ENCODE measurements around the gene PDYN. TPM values are rescaled to one million over a fixed set of nuclear protein-coding genes. Genes with fewer than 3 reads are reported as not detected.

Gene PDYN
- total and polyA plus RNA-seq, 4 donors: not detected

GRCh38 chr20:1982686-1983085, 11.2 kb downstream of the PDYN start:
- Histone ChIP-seq H3K27ac (ENCODE audit: low read depth in 1 of 2, low read length in 2 of 2) (no peak overlapping the region), H3K9me3 (ENCODE audit: control insufficient read depth, low read length) (no peaks in the 10 kb centered on the region), H3K36me3 (ENCODE audit: control insufficient read depth in 1 of 2, insufficient read depth in 2 of 2, low read length in 1 of 2) (no peaks in the 10 kb centered on the region), H3K27me3 (ENCODE audit: control insufficient read depth in 1 of 2, insufficient read depth in 2 of 2, low read length in 1 of 2) (no peaks in the 10 kb centered on the region), H3K4me1 (ENCODE audit: control insufficient read depth in 1 of 2, insufficient read depth in 2 of 2, low read length in 2 of 2) (no peaks in the 10 kb centered on the region), H3K4me3 (ENCODE audit: low read length in 2 of 2) (no peak overlapping the region)
- DNase-seq: no peak
- WGBS, 2 donors: 82 to 84% methylated on average over 4 to 5 of the region's 5 CpGs
- intact Hi-C loops (cut with DNase I): no loop called here
- no peak for ATAC-seq (ENCODE audit: low FRiP score)

GRCh38 chr20:1979106-1979778, 14.6 kb downstream of the PDYN start:
- DNase-seq: no peak
- no peaks in the 10 kb centered on the region for H3K36me3 ChIP-seq (ENCODE audit: control insufficient read depth in 1 of 2, insufficient read depth in 2 of 2, low read length in 1 of 2)
- ATAC-seq (ENCODE audit: low FRiP score): no peak
- intact Hi-C loops (cut with DNase I): loop anchor here in 1 of 2 donors (10.0 kb wide), 1 partner anchor 476 kb away; no protein-coding TSS in a partner anchor
- no peak overlapping the region for H3K4me3 ChIP-seq (ENCODE audit: low read length in 2 of 2)
- no peaks in the 10 kb centered on the region for H3K9me3 ChIP-seq (ENCODE audit: control insufficient read depth, low read length)
- no peaks in the 10 kb centered on the region for H3K4me1 ChIP-seq (ENCODE audit: control insufficient read depth in 1 of 2, insufficient read depth in 2 of 2, low read length in 2 of 2)
- 50% methylated on average over 3 of the region's 3 CpGs for WGBS, 2 donors
- peaks cover 0 to 2% of the 10 kb centered on the region in 2 donors for H3K27me3 ChIP-seq (ENCODE audit: control insufficient read depth in 1 of 2, insufficient read depth in 2 of 2, low read length in 1 of 2)
- H3K27ac ChIP-seq (ENCODE audit: low read depth in 1 of 2, low read length in 2 of 2): no peak overlapping the region

GRCh38 chr20:1975291-1975690, 18.6 kb downstream of the PDYN start:
- Histone ChIP-seq H3K9me3 (ENCODE audit: control insufficient read depth, low read length) (no peaks in the 10 kb centered on the region), H3K27me3 (ENCODE audit: control insufficient read depth in 1 of 2, insufficient read depth in 2 of 2, low read length in 1 of 2) (peaks cover 0 to 2% of the 10 kb centered on the region in 2 donors), H3K4me3 (ENCODE audit: low read length in 2 of 2) (no peak overlapping the region), H3K27ac (ENCODE audit: low read depth in 1 of 2, low read length in 2 of 2) (no peak overlapping the region), H3K36me3 (ENCODE audit: control insufficient read depth in 1 of 2, insufficient read depth in 2 of 2, low read length in 1 of 2) (no peaks in the 10 kb centered on the region), H3K4me1 (ENCODE audit: control insufficient read depth in 1 of 2, insufficient read depth in 2 of 2, low read length in 2 of 2) (no peaks in the 10 kb centered on the region)
- 88 to 89% methylated on average over 11 of the region's 11 CpGs for WGBS, 2 donors
- DNase-seq (no peak), ATAC-seq (ENCODE audit: low FRiP score) (no peak)
- intact Hi-C loops (cut with DNase I): loop anchor here in 1 of 2 donors (10.0 kb wide), 1 partner anchor 480 kb away; no protein-coding TSS in a partner anchor

- no peak for DNase-seq
- peaks cover 0 to 2% of the 10 kb centered on the region in 2 donors for H3K27me3 ChIP-seq (ENCODE audit: control insufficient read depth in 1 of 2, insufficient read depth in 2 of 2, low read length in 1 of 2)
- intact Hi-C loops (cut with DNase I): loop anchor here in 1 of 2 donors (10.0 kb wide), 1 partner anchor 481 kb away; no protein-coding TSS in a partner anchor
Measured at GRCh38 chr20:1973601-1974440, 20.0 kb downstream of the PDYN start.

GRCh38 chr20:1971893-1972586, 21.8 kb downstream of the PDYN start:
- Histone ChIP-seq H3K4me3 (ENCODE audit: low read length in 2 of 2) (no peak overlapping the region), H3K27ac (ENCODE audit: low read depth in 1 of 2, low read length in 2 of 2) (no peak overlapping the region), H3K9me3 (ENCODE audit: control insufficient read depth, low read length) (no peaks in the 10 kb centered on the region), H3K4me1 (ENCODE audit: control insufficient read depth in 1 of 2, insufficient read depth in 2 of 2, low read length in 2 of 2) (no peaks in the 10 kb centered on the region), H3K36me3 (ENCODE audit: control insufficient read depth in 1 of 2, insufficient read depth in 2 of 2, low read length in 1 of 2) (no peaks in the 10 kb centered on the region), H3K27me3 (ENCODE audit: control insufficient read depth in 1 of 2, insufficient read depth in 2 of 2, low read length in 1 of 2) (peaks cover 0 to 2% of the 10 kb centered on the region in 2 donors)
- 63 to 67% methylated on average over 5 of the region's 5 CpGs for WGBS, 2 donors
- intact Hi-C loops (cut with DNase I): loop anchor here in 1 of 2 donors (10.0 kb wide), 1 partner anchor 483 kb away; no protein-coding TSS in a partner anchor
- ATAC-seq (ENCODE audit: low FRiP score): no peak
- no peak for DNase-seq

More at GRCh38 chr20:1973601-1974440, 20.0 kb downstream of the PDYN start:
- no peaks in the 10 kb centered on the region for H3K9me3 ChIP-seq (ENCODE audit: control insufficient read depth, low read length)
- H3K27ac ChIP-seq (ENCODE audit: low read depth in 1 of 2, low read length in 2 of 2): no peak overlapping the region
- no peak for ATAC-seq (ENCODE audit: low FRiP score)
- WGBS, 2 donors: 61 to 62% methylated on average over 15 of the region's 15 CpGs
- H3K36me3 ChIP-seq (ENCODE audit: control insufficient read depth in 1 of 2, insufficient read depth in 2 of 2, low read length in 1 of 2): no peaks in the 10 kb centered on the region
- H3K4me3 ChIP-seq (ENCODE audit: low read length in 2 of 2): no peak overlapping the region
- H3K4me1 ChIP-seq (ENCODE audit: control insufficient read depth in 1 of 2, insufficient read depth in 2 of 2, low read length in 2 of 2): no peaks in the 10 kb centered on the region

- no peaks in the 10 kb centered on the region for H3K27me3 ChIP-seq (ENCODE audit: control insufficient read depth in 1 of 2, insufficient read depth in 2 of 2, low read length in 1 of 2)
- intact Hi-C loops (cut with DNase I): loop anchor here in 1 of 2 donors (5.0 kb wide), 2 partner anchors 207 to 483 kb away; no protein-coding TSS in a partner anchor
- no peaks in the 10 kb centered on the region for H3K9me3 ChIP-seq (ENCODE audit: control insufficient read depth, low read length)
- H3K27ac ChIP-seq (ENCODE audit: low read depth in 1 of 2, low read length in 2 of 2): no peak overlapping the region
- H3K4me3 ChIP-seq (ENCODE audit: low read length in 2 of 2): no peak overlapping the region
- no peaks in the 10 kb centered on the region for H3K4me1 ChIP-seq (ENCODE audit: control insufficient read depth in 1 of 2, insufficient read depth in 2 of 2, low read length in 2 of 2)
- DNase-seq: no peak
- no peaks in the 10 kb centered on the region for H3K36me3 ChIP-seq (ENCODE audit: control insufficient read depth in 1 of 2, insufficient read depth in 2 of 2, low read length in 1 of 2)
- no peak for ATAC-seq (ENCODE audit: low FRiP score)
- WGBS, 2 donors: 62 to 68% methylated on average over 4 of the region's 4 CpGs
Measured at GRCh38 chr20:1968964-1969363, 24.9 kb downstream of the PDYN start.

GRCh38 chr20:1965520-1966351, 28.1 kb downstream of the PDYN start:
- no peaks in the 10 kb centered on the region for H3K27me3 ChIP-seq (ENCODE audit: control insufficient read depth in 1 of 2, insufficient read depth in 2 of 2, low read length in 1 of 2)
- DNase-seq (peak; percentile 77 to 94), ATAC-seq (ENCODE audit: low FRiP score) (peak; percentile 84)
- 3 to 4% methylated on average over 28 of the region's 28 CpGs for WGBS, 2 donors
- no peaks in the 10 kb centered on the region for H3K4me1 ChIP-seq (ENCODE audit: control insufficient read depth in 1 of 2, insufficient read depth in 2 of 2, low read length in 2 of 2)
- intact Hi-C loops (cut with DNase I): loop anchor here (2.0 to 5.0 kb wide), 3 partner anchors 203 to 487 kb away; no protein-coding TSS in a partner anchor
- H3K9me3 ChIP-seq (ENCODE audit: control insufficient read depth, low read length): no peaks in the 10 kb centered on the region
- H3K36me3 ChIP-seq (ENCODE audit: control insufficient read depth in 1 of 2, insufficient read depth in 2 of 2, low read length in 1 of 2): no peaks in the 10 kb centered on the region
- no peak overlapping the region for H3K27ac ChIP-seq (ENCODE audit: low read depth in 1 of 2, low read length in 2 of 2)
- no peak overlapping the region for H3K4me3 ChIP-seq (ENCODE audit: low read length in 2 of 2)
